Neuronal stem cell (in vitro differentiated cells): ENCODE results near the gene MAP1LC3B2.

Source experiments
- DNase-seq: peaks from one replicate; pipeline ENCODE4 v3.0.0-alpha.2; 2013; ENCODE audit warnings: low spot score
- H2AFZ ChIP-seq: one replicate; pipeline ENCODE4 v1.6.1; 2013; ENCODE audit warnings: mild to moderate bottlenecking, low read length, inconsistent platforms
- H2AK5ac ChIP-seq: 2 replicates; pipeline ENCODE4 v1.6.1; 2013; ENCODE audit warnings: low read depth, mild to moderate bottlenecking, inconsistent platforms, low read length, moderate library complexity, mixed read lengths
- H2BK120ac ChIP-seq: 2 replicates; pipeline ENCODE4 v1.6.1; 2013; ENCODE audit warnings: low read depth, mild to moderate bottlenecking, inconsistent platforms, low read length, moderate library complexity, mixed read lengths
- H2BK12ac ChIP-seq: one replicate; pipeline ENCODE4 v1.6.1; 2013; ENCODE audit warnings: low read length, inconsistent platforms
- H2BK15ac ChIP-seq: 2 replicates; pipeline ENCODE4 v1.6.1; 2013; ENCODE audit warnings: mild to moderate bottlenecking, low read length, inconsistent platforms, mixed read lengths
- H2BK5ac ChIP-seq: one replicate; pipeline ENCODE4 v1.6.1; 2013; ENCODE audit warnings: inconsistent platforms, mild to moderate bottlenecking, low read length, moderate library complexity
- H3K14ac ChIP-seq: one replicate; pipeline ENCODE4 v1.6.1; 2013; ENCODE audit warnings: low read length, inconsistent platforms
- H3K18ac ChIP-seq: 2 replicates; pipeline ENCODE4 v1.6.1; 2013; ENCODE audit warnings: low read length, inconsistent platforms
- H3K23ac ChIP-seq: 2 replicates; pipeline ENCODE4 v1.6.1; 2013; ENCODE audit warnings: low read depth, mild to moderate bottlenecking, mixed read lengths, low read length, inconsistent platforms; ENCODE audit not compliant: poor library complexity
- H3K27ac ChIP-seq: replicated peaks from 3 replicates; pipeline ENCODE4 v1.5.1; 2013; ENCODE audit warnings: low read length, inconsistent platforms
- H3K27me3 ChIP-seq, 3 experiments: 2 replicates each; pipeline ENCODE4 v1.6.1; 2013; ENCODE audit warnings: low read length in 3 of 3, mild to moderate bottlenecking in 2 of 3, inconsistent platforms in 1 of 3, low read depth in 1 of 3, mixed read lengths in 1 of 3, moderate library complexity in 1 of 3; ENCODE audit not compliant: control insufficient read depth in 3 of 3, insufficient read depth in 3 of 3
- H3K36me3 ChIP-seq, 2 donors: replicated peaks in 1 of 2; 2 replicates each; pipeline ENCODE4 v1.6.1; 2013; ENCODE audit warnings: low read length in 2 of 2; ENCODE audit not compliant: control insufficient read depth in 2 of 2, insufficient read depth in 2 of 2
- H3K4ac ChIP-seq: 2 replicates; pipeline ENCODE4 v1.6.1; 2013; ENCODE audit warnings: inconsistent platforms, mild to moderate bottlenecking, low read length, moderate library complexity
- H3K4me1 ChIP-seq, 2 donors: 1 replicate in 1 of 2; 2 replicates in 1 of 2; pipeline ENCODE4 v1.6.1; 2013; ENCODE audit warnings: low read length in 2 of 2, low read depth in 1 of 2; ENCODE audit not compliant: control insufficient read depth in 2 of 2, insufficient read depth in 1 of 2
- H3K4me2 ChIP-seq: one replicate; pipeline ENCODE4 v1.6.1; 2013; ENCODE audit warnings: mild to moderate bottlenecking, low read length, inconsistent platforms; ENCODE audit not compliant: insufficient read depth, poor library complexity, severe bottlenecking
- H3K4me3 ChIP-seq, 2 donors: 2 replicates each; pipeline ENCODE4 v1.5.1; 2013; ENCODE audit warnings: low read length in 2 of 2, mild to moderate bottlenecking in 2 of 2, inconsistent platforms in 1 of 2, moderate library complexity in 1 of 2
- H3K79me1 ChIP-seq: one replicate; pipeline ENCODE4 v1.6.1; 2013; ENCODE audit warnings: low read depth, mild to moderate bottlenecking, inconsistent platforms, low read length, moderate library complexity
- H3K9ac ChIP-seq: one replicate; pipeline ENCODE4 v1.6.1; 2013; ENCODE audit warnings: mild to moderate bottlenecking, low read depth, low read length, inconsistent platforms; ENCODE audit not compliant: poor library complexity
- H3K9me3 ChIP-seq, 2 donors: replicated peaks in 1 of 2; 2 replicates each; pipeline versions ENCODE3 to v1.6.1; 2013; ENCODE audit warnings: low read length in 2 of 2, mild to moderate bottlenecking in 2 of 2, inconsistent platforms in 1 of 2, low read depth in 1 of 2, mixed read lengths in 1 of 2, moderate library complexity in 1 of 2; ENCODE audit not compliant: control insufficient read depth in 2 of 2, insufficient read depth in 1 of 2
- H4K8ac ChIP-seq: one replicate; pipeline ENCODE4 v1.6.1; 2013; ENCODE audit warnings: low read depth, mild to moderate bottlenecking, inconsistent platforms, low read length, moderate library complexity
- H4K91ac ChIP-seq: one replicate; pipeline ENCODE4 v1.6.1; 2013; ENCODE audit warnings: low read length, low read depth, mild to moderate bottlenecking, inconsistent platforms; ENCODE audit not compliant: poor library complexity
- WGBS, 2 donors: extraction: QIAGEN DNeasy Blood & Tissue Kit; methylation state at CpG; one replicate each; pipeline ENCODE4 v1.1.7; 2013; ENCODE audit warnings: missing lambda C conversion rate in 2 of 2, mixed read lengths in 1 of 2; ENCODE audit not compliant: insufficient read length in 2 of 2, insufficient replicate concordance in 1 of 2; ENCODE audit errors: extremely low coverage in 2 of 2; 5-methylcytosine and 5-hydroxymethylcytosine counted together

Gene MAP1LC3B2

DNA sequence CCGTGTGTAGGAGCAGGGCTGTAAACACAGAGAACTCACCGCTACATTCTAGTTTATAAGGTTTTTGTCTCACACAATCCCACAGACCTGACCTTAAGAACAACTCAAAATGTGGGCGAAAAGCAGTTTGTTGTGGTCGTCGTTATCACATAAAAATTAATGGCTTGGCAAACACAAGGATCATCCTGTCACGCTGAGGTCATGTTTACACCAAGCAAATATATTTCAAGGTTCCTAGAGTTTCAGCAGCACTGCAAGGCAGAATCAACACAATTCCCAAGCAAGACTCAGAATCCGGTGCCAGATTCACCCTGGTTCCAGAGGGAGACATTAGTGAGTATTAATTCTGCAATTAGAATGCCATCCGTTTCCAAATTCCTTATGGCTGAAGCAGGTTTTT lies 30.1 kb upstream of the MAP1LC3B2 start:
- H3K23ac ChIP-seq: no peak overlapping the region
- no peak overlapping the region for H2BK120ac ChIP-seq
- no peak overlapping the region for H2BK15ac ChIP-seq
- H3K18ac ChIP-seq: no peak overlapping the region
- no peak overlapping the region for H3K4me3 ChIP-seq
- H2BK5ac ChIP-seq: no peak overlapping the region
- no peak overlapping the region for H2BK12ac ChIP-seq
- H2AK5ac ChIP-seq: no peak overlapping the region
- no peak overlapping the region for H3K4ac ChIP-seq
- no CpG with 5 or more reads among the region's 8 CpGs for WGBS, 2 donors
- no peaks in the 10 kb centered on the region for H3K36me3 ChIP-seq
- no peak overlapping the region for H4K91ac ChIP-seq
- no peak overlapping the region for H3K27ac ChIP-seq
- DNase-seq: no peak
- no peak overlapping the region for H3K14ac ChIP-seq
- no peaks in the 10 kb centered on the region for H3K79me1 ChIP-seq
- H3K27me3 ChIP-seq: peaks cover 0 to 9% (median 0%) of the 10 kb centered on the region in 3 experiments
- no peak overlapping the region for H2AFZ ChIP-seq
- H3K4me1 ChIP-seq: peaks cover 3 to 17% of the 10 kb centered on the region in 2 donors
- H3K9ac ChIP-seq: no peak overlapping the region
- no peak overlapping the region for H4K8ac ChIP-seq
- no peak overlapping the region for H3K4me2 ChIP-seq
- H3K9me3 ChIP-seq: no peaks in the 10 kb centered on the region

DNA sequence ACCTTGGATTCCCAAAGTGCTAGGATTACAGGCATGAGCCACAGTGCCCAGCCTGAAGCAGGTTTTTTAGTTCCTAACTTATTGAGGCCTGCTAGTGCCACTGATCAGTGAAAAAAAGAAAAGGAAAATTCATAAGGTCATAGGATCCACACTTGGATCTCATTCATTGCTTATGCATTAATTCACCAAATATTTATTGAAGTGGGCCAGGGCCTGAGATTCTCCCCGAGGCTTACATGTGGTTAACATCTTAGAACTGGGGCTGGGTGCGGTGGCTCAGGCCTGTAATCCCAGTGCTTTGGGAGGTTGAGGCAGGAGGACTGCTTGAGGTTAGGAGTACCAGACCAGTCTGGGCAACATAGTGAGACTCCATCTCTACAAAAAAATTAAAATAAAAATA lies 29.5 kb upstream of the MAP1LC3B2 start:
- peak overlapping the region; percentile 59 for H2AK5ac ChIP-seq
- no peak overlapping the region for H2BK12ac ChIP-seq
- H3K14ac ChIP-seq: no peak overlapping the region
- no CpG with 5 or more reads among the region's 2 CpGs for WGBS, 2 donors
- H3K4ac ChIP-seq: no peak overlapping the region
- DNase-seq: no peak
- H4K8ac ChIP-seq: no peak overlapping the region
- no peak overlapping the region for H3K23ac ChIP-seq
- H3K18ac ChIP-seq: no peak overlapping the region
- H3K4me2 ChIP-seq: no peak overlapping the region
- H3K4me3 ChIP-seq: no peak overlapping the region
- no peak overlapping the region for H2AFZ ChIP-seq
- no peaks in the 10 kb centered on the region for H3K9me3 ChIP-seq
- peak overlapping the region; percentile 53 for H2BK15ac ChIP-seq
- no peak overlapping the region for H4K91ac ChIP-seq
- H2BK5ac ChIP-seq: no peak overlapping the region
- peaks cover 3 to 17% of the 10 kb centered on the region in 2 donors for H3K4me1 ChIP-seq
- H3K27me3 ChIP-seq: peaks cover 0 to 8% (median 0%) of the 10 kb centered on the region in 3 experiments
- H3K27ac ChIP-seq: no peak overlapping the region
- no peak overlapping the region for H3K9ac ChIP-seq
- no peaks in the 10 kb centered on the region for H3K36me3 ChIP-seq
- no peak overlapping the region for H2BK120ac ChIP-seq
- no peaks in the 10 kb centered on the region for H3K79me1 ChIP-seq

DNA sequence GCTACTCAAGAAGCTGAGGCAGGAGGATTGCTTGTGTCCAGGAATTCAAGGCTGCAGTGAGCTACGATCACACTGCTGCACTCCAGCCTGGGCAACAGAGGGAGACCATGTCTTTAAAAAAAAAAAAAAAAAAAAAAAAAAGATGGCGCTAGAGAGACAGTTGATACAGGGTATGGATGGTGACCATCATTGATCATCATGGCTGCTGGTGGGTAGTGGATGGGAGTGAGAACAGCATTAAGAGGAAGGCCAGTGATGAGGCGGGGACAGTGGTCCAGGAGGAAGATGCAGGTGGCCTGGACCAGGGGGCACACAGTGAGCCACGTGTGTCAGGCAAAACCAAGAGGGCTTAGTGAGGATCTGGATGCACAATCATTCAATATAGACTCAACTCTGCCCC lies 26.8 kb upstream of the MAP1LC3B2 start:
- no peak for DNase-seq
- H3K9ac ChIP-seq: no peak overlapping the region
- no peak overlapping the region for H3K4ac ChIP-seq
- H3K27me3 ChIP-seq: peaks cover 0 to 6% (median 0%) of the 10 kb centered on the region in 3 experiments
- H2BK120ac ChIP-seq: no peak overlapping the region
- no peak overlapping the region for H4K91ac ChIP-seq
- no CpG with 5 or more reads among the region's 4 CpGs for WGBS, 2 donors
- H4K8ac ChIP-seq: no peak overlapping the region
- H2AK5ac ChIP-seq: peak overlapping the region; percentile 57
- H3K4me1 ChIP-seq: peaks cover 6 to 20% of the 10 kb centered on the region in 2 donors
- H3K14ac ChIP-seq: no peak overlapping the region
- no peak overlapping the region for H3K4me2 ChIP-seq
- no peak overlapping the region for H3K4me3 ChIP-seq
- peak overlapping the region; percentile 76 for H3K18ac ChIP-seq
- no peaks in the 10 kb centered on the region for H3K79me1 ChIP-seq
- no peaks in the 10 kb centered on the region for H3K36me3 ChIP-seq
- H2AFZ ChIP-seq: peak overlapping the region; percentile 93
- H2BK15ac ChIP-seq: peak overlapping the region; percentile 10
- H3K23ac ChIP-seq: no peak overlapping the region
- H3K9me3 ChIP-seq: no peaks in the 10 kb centered on the region
- H3K27ac ChIP-seq: no peak overlapping the region
- H2BK5ac ChIP-seq: no peak overlapping the region
- no peak overlapping the region for H2BK12ac ChIP-seq

DNA sequence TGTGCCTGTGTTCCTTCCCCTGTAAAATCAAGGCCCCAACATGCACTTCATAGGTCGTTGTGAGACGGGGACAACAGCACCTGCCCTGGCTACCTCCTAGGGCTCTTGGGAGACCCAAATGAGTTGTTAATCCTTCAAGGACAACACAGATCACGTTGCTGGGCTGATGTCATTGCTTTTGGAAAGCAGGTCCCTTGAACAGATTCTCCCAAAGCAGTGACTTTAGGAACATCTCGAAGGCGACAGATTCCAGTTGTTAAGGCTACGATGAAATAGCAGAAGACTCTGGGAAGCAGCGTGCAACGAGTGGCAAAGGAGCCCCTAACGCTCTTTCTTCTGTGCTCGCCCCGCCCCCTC lies 26.2 kb upstream of the MAP1LC3B2 start:
- no peak for DNase-seq
- H3K18ac ChIP-seq: no peak overlapping the region
- no peak overlapping the region for H4K91ac ChIP-seq
- peaks cover 6 to 21% of the 10 kb centered on the region in 2 donors for H3K4me1 ChIP-seq
- H3K4me3 ChIP-seq: peak overlapping the region in 1 of 2 donors; percentile 48
- WGBS, 2 donors: no CpG with 5 or more reads among the region's 11 CpGs
- H2BK120ac ChIP-seq: no peak overlapping the region
- peak overlapping the region; percentile 46 for H3K4me2 ChIP-seq
- H3K27ac ChIP-seq: no peak overlapping the region
- no peak overlapping the region for H3K4ac ChIP-seq
- no peaks in the 10 kb centered on the region for H3K36me3 ChIP-seq
- no peak overlapping the region for H3K9ac ChIP-seq
- H3K79me1 ChIP-seq: no peaks in the 10 kb centered on the region
- no peak overlapping the region for H2AK5ac ChIP-seq
- H2BK15ac ChIP-seq: no peak overlapping the region
- H3K23ac ChIP-seq: no peak overlapping the region
- H2AFZ ChIP-seq: peak overlapping the region; percentile 93
- H3K9me3 ChIP-seq: no peaks in the 10 kb centered on the region
- no peak overlapping the region for H2BK5ac ChIP-seq
- H3K27me3 ChIP-seq: peaks cover 0 to 6% (median 0%) of the 10 kb centered on the region in 3 experiments
- H2BK12ac ChIP-seq: no peak overlapping the region
- no peak overlapping the region for H3K14ac ChIP-seq
- no peak overlapping the region for H4K8ac ChIP-seq
